BE2C (cell line): Measurements from ENCODE around the gene REXO2.

Experiments
- DNase-seq: peaks from one replicate; pipeline ENCODE4 v3.0.0-alpha.2; 2020
- H3K27me3 ChIP-seq: fragments of 250-450 bp; sonication (Bioruptor Pico); 2 replicates; pipeline ENCODE4 v1.5.1; 2020; ENCODE audit warnings: mild to moderate bottlenecking
- H3K36me3 ChIP-seq: fragments of 250-450 bp; sonication (Bioruptor Pico); 2 replicates; pipeline ENCODE4 v1.5.1; 2020; ENCODE audit warnings: mild to moderate bottlenecking
- H3K4me1 ChIP-seq: fragments of 250-450 bp; sonication (Bioruptor Pico); 2 replicates; pipeline ENCODE4 v1.5.1; 2020
- H3K4me3 ChIP-seq: 2 replicates; pipeline ENCODE4 v1.5.1; 2011; ENCODE audit warnings: low read depth, low read length
- H3K9me3 ChIP-seq: fragments of 250-450 bp; sonication (Bioruptor Pico); 2 replicates; pipeline ENCODE4 v1.5.1; 2020
- CTCF ChIP-seq: IDR thresholded peaks from 2 replicates; pipeline ENCODE4 v1.5.1; 2012; ENCODE audit warnings: mild to moderate bottlenecking, low read depth, low read length

The REXO2 gene

GRCh38 chr11:114447444-114447843, 8.2 kb downstream of the REXO2 start:
- H3K4me3 ChIP-seq = no peak overlapping the region
- H3K4me1 ChIP-seq = 0 out of 2 replicates have a peak, but pooled peaks cover 3% of the 10 kb centered on the region
- no peaks in the 10 kb centered on the region for H3K27me3 ChIP-seq
- DNase-seq = no peak
- TF ChIP-seq CTCF = no peak
- peaks cover 30% of the 10 kb centered on the region for H3K36me3 ChIP-seq
- H3K9me3 ChIP-seq = no peaks in the 10 kb centered on the region

GRCh38 chr11:114447892-114448291, 8.6 kb downstream of the REXO2 start:
- Histone ChIP-seq H3K9me3 (no peaks in the 10 kb centered on the region), H3K27me3 (no peaks in the 10 kb centered on the region), H3K36me3 (peaks cover 34% of the 10 kb centered on the region), H3K4me1 (0 out of 2 replicates have a peak, but pooled peaks cover 3% of the 10 kb centered on the region), H3K4me3 (no peak overlapping the region)
- no peak for TF ChIP-seq CTCF
- no peak for DNase-seq

DNA sequence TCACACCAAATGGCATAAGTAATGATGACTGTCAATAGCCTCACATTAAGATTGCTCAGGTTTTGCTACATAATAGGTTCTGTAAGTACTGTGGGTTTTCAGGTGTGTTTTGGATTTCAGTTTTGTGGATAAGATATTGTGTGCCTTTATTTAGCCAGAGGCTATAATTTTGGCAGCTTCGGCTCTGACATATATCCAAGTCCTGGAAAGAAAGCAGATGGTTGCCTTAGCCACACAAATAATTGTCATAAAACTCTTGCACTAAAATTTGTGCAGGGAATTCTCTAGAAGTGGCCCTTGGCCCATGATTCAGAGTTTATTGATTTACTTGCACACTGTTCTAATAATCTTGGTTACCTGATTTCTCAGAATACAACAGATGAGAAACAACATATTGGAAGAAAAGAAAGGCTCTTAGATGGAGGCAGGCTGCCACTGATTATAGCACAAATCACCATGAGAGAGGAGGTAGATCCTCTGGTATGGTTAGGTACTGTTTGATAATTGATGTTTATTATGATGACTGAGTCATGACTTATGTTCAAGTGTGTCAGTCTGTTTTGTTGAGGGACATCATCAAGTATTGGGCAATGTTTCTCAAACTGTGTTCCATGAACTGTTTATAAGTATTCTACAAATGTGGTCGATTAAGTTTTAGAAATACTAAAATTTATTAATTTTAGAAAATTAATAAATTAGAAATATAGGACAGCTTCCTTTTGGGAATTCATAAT, 9.6 kb downstream of the REXO2 start:
- Histone ChIP-seq H3K36me3 (peaks cover 35% of the 10 kb centered on the region), H3K4me3 (no peak overlapping the region), H3K9me3 (no peaks in the 10 kb centered on the region), H3K27me3 (no peaks in the 10 kb centered on the region), H3K4me1 (0 out of 2 replicates have a peak, but pooled peaks cover 3% of the 10 kb centered on the region)
- no peak for TF ChIP-seq CTCF
- DNase-seq = no peak

GRCh38 chr11:114449845-114450244, 10.6 kb downstream of the REXO2 start:
- TF ChIP-seq CTCF = no peak
- no peak for DNase-seq
- Histone ChIP-seq H3K36me3 (peaks cover 30% of the 10 kb centered on the region), H3K27me3 (no peaks in the 10 kb centered on the region), H3K4me3 (no peak overlapping the region), H3K4me1 (0 out of 2 replicates have a peak, but pooled peaks cover 3% of the 10 kb centered on the region), H3K9me3 (no peaks in the 10 kb centered on the region)

GRCh38 chr11:114452399-114452798, 13.1 kb downstream of the REXO2 start:
- Histone ChIP-seq H3K4me3 (no peak overlapping the region), H3K4me1 (0 out of 2 replicates have a peak, but pooled peaks cover 3% of the 10 kb centered on the region), H3K27me3 (no peaks in the 10 kb centered on the region), H3K36me3 (peaks cover 25% of the 10 kb centered on the region), H3K9me3 (no peaks in the 10 kb centered on the region)
- no peak for TF ChIP-seq CTCF
- no peak for DNase-seq

DNA sequence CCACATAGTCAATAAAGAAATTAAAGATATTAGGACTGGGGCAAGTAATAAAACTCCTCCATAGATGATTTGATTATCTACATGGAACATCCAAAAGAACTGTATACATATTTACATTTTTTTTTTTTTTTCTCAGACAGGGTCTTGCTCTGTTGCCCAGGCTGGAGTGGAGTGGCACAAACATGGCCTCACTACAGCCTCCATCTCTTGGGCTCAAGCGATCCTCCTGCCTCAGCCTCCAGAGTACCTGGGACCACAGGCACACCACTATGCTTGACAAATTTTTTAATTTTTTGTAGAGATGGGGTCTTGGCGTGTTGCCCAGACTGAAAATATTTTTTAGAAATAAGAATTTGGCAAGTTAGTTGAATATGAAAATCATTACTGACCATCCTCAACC, 24.7 kb downstream of the REXO2 start:
- Histone ChIP-seq H3K36me3 (no peaks in the 10 kb centered on the region), H3K27me3 (no peaks in the 10 kb centered on the region), H3K9me3 (no peaks in the 10 kb centered on the region), H3K4me1 (no peaks in the 10 kb centered on the region), H3K4me3 (no peak overlapping the region)
- no peak for TF ChIP-seq CTCF
- no peak for DNase-seq
